Endothelial cell of hepatic sinusoid (primary cell): ENCODE measurements around the gene TSBP1.

Source experiments
- in situ Hi-C: cut with HindIII; loops from 2 replicates; pipeline ENCODE4 v1.10.0; 2017; ENCODE audit warnings: low sequenced_read_pairs

The TSBP1 gene

DNA sequence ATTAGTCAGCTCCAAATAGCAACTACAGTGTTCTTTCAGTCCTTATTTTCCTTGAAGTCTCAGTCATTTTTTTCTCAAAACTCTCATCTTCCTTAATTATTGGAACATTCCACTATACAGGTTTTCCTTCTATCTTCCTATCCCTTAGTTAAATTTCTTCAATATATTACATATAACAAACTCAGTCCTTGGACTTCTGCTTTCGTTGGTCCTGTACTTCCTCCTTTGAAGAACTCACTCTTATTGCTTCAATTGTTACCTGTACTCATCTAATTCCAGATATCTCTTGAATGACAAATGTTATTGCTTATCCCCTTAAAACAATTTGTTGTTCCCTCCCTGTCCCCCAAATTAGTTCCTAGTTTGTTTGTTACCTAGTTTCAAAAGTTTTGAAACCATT is 80.2 kb downstream of the TSBP1 start:
- in situ Hi-C loops: no loop called here

DNA sequence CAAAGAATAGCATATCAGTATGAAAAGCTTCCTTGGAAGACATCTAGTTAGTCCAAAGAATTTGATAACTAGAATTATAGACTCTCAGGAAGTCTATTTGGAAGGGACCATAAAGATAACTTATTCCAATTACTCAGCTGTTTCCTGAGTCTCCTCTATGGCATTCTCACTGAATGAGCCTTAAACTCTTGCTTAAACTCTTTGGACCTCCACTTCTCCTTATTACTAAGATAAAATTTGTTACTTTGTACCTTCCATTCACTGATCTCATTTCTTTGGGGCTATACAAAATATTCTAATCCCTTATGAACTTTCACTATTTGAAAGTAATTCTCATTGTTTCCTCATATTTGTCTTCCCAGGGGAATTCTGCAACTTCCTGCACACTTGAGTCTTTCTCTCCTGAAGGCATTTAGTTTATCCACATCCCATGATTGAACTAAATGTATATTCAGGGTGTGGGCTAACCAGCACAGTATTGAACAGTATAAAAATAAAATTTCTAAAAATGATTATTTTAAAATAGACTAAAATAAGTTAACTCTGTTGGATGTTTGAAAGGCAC is 80.7 kb downstream of the TSBP1 start:
- in situ Hi-C loops: no loop called here

DNA sequence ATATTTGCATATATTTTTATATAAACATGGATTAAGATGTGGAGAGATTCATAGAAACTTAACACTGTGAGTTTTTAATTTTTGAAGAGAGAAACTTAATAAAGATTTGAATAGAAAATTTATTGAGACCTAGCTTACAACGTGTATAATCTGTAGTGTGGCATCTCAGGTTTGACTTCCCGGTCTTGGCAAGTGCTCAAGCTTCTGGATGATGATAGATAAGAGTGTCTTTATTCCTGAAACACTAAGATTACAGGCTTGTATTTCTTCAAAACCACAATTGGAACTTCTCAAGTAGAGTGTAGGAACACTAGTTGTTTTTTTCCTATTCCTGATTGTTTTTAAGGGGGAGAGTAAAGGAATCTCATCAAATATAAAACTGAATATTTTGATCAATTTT is 83.3 kb downstream of the TSBP1 start:
- in situ Hi-C loops: no loop called here

DNA sequence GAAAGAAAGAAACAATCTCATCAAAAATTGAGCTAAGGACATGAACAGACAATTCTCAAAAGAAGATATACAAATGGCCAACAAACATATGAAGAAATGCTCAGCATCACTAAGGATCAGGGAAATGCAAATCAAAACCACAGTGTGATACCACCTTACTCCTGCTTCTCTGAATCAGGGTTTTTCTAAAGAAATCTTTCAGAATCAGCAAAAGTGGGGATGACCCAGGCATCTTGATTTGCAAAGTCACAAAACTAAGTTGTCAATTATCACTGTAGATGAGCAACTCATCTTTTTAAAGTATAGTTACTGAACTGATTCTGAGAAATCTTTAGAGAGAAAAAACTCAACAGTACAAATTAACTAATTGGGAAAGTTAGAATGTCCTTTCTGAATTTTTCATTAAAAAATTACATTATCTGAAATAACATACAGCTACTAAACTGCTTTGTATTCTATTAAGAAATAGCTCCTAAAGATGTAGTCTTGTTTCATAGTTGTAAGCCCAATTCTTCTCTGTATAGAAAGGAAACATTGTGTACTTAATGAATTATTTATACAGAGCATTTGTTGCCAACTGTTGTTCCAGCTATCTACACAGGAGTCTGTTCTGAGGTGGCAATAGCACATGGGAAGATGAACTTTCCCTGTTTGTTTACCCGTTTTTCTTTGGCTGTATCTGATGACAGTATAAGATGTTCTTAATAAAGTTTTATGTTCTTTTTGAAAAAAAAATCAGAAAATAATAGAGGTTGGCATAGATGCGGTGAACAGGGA is 97.7 kb downstream of the TSBP1 start:
- in situ Hi-C loops: loop anchor here (25.0 kb wide), 1 partner anchor 488 kb away; the partner anchor contains the start of gene HLA-DQB2

DNA sequence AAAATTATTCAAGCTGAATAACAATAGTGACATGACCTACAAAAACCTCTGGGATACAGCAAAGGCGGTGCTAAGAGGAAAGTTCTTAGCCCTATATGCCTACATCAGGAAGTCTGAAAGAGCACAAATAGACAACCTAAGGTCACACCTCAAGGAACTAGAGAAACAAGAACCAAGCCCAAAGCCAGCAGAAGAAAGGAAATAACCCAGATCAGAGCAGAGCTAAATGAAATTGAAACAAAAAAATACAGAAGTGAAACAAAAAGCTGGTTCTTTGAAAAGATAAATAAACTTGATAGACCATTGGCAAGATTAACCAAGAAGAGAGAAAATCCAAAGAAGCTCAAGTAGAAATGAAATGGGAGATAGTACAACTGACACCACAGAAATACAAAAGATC is 100.3 kb downstream of the TSBP1 start:
- in situ Hi-C loops: loop anchor here (25.0 kb wide), 1 partner anchor 491 kb away; the partner anchor contains the start of gene HLA-DQB2

DNA sequence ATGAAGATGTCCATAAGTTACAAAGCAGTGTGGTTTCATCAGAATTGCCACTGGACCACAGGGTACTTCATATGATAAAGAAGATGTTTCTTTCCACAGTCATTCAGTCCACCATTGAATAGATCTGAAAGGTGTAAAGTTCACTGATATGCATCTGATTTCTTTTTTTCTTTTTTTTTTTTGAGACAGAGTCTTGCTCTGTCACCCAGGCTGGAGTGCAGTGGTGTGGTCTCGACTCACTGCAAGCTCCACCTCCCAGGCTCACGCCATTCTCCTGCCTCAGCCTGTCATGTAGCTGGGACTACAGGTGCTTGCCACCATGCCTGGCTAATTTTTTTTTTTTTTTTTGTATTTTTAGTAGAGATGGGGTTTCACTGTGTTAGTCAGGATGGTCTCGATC is 103.2 kb downstream of the TSBP1 start:
- in situ Hi-C loops: loop anchor here (25.0 kb wide), 1 partner anchor 494 kb away; the partner anchor contains the start of gene HLA-DQB2

DNA sequence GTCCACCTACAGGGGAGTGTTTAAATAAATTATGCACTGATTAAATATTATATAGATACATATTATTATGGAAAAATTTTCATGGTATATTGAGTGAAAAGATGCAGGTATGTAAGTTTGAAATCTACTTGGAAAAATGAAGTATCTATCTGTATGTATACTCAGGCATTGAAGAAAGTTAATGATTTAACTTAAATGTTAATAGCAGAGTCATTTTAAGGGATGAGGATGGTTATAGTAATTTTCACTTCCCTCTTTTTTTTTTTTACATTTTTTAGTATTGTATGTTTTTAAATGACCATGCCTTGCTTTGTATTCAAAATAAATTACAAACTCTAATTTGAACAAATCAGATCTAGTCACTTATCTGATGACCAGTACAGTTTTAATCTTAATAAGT is 104.7 kb downstream of the TSBP1 start:
- in situ Hi-C loops: loop anchor here (25.0 kb wide), 1 partner anchor 495 kb away; the partner anchor contains the start of gene HLA-DQB2

DNA sequence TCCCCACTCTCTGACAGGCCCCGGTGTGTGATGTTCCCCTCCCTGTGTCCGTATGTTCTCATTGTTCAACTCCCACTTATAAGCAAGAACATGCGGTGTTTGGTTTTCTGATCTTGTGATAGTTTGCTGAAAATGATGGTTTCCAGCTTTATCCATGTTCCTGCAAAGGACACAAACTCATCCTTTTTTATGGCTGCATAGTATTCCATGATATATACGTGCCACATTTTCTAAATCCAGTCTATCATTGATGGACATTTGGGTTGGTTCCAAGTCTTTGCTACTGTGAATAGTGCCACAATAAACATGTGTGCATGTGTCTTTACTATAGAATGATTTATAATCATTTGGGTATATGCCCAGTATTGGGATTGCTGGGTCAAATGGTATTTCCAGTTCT is 114.4 kb downstream of the TSBP1 start:
- in situ Hi-C loops: loop anchor here (25.0 kb wide), 1 partner anchor 505 kb away; the partner anchor contains the start of gene HLA-DQB2

DNA sequence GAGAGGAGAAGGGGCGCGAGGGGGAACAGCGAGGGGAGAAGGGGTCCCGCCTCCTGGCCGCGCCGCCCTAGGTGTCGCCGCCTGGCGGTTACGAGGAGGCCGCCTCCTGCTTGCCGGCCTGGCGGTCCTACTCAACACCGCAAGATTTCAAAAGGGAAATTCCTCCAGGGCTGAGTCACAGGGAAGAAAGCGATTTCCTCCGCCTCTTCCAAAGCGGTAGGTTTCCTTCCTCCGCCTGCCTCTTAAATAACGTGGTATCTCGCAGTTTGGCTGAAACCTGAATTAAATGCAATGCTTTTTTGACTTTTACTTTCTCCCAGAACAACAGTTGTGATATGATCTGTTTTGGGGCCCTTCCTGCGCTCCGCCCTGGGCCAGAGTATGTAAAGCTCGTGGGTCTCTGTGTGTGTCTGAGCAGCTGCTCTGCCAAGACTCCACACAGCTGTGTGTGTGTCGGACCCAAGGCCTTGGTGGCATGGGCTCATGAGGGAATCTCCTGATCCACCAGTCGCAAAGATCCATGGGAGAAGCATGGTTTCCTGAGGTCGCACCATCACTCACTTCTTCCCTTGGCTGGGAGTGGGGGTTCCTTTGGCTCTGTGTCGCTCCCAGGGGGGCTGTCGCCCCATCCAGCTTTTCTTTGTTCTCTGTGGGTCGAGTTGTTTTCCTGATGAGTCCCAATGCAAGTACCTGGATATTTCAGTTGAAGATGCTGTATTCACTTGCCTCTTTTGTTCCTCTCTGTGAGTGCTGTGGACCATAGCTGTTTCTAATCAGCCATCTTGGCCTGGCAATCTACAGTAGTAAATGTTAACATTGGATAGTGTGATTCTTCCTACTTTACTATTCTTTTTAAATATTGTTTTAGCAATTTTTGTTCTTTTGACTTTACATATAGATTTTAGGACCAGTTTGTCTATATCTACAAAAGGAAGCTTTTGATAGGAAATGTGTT is 116.2 kb downstream of the TSBP1 start:
- in situ Hi-C loops: loop anchor here (25.0 kb wide), 1 partner anchor 507 kb away; the partner anchor contains the start of gene HLA-DQB2

DNA sequence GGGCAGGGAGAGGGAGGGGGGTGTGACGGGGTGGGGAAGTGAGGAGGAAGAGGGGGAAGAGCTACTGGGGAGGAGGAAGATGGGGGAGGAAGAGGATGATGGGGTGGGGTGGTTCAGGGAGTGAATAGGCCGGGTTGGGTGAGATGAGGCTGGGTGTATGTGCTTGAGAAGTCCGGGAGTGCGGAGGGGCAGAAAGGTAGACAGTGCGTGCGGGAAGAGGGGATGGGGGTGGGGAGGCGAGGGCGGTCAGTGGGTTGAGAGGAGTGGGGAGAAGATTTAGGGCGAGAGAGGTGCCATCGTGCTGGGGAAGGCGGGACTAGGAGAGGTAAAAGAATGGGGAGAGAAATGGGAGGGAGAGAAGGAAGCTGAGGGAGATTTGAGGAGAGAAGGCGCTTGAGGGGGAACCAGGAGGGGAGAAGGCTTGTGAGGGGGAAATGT is 116.9 kb downstream of the TSBP1 start:
- in situ Hi-C loops: loop anchor here (25.0 kb wide), 1 partner anchor 508 kb away; the partner anchor contains the start of gene HLA-DQB2

DNA sequence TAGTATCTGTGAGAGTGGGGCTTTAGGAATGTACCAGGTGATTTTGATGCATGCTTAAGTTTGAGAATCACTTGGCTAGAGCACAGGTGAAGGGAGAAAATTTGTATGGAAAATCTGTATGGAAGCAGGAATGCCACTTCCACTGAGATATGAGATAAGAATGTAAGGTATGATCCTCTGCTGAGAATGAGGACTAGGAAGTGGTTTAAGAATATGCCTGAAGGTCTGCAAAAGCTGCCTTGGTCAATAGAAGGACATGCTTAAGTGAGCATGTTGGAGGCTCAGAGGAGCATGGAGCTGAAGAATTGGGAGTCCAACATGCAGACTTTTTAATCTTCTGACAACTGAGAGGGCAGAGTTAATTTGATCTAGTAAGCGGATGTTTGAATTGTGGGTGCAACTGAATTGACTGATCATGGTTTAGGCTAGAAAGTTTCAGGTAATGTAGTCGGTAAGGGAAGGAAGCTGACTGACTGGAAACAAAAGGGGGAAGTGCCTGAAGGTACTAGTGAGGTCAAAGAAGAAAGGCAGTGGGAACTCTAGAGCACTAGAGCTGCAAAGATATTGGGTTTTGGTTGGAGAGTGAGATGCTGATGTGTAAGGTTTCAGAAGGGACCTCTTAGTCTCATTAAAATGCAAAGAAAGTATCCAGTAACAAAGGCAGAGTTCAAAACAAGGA is 119.2 kb downstream of the TSBP1 start:
- in situ Hi-C loops: loop anchor here (25.0 kb wide), 1 partner anchor 510 kb away; the partner anchor contains the start of gene HLA-DQB2

DNA sequence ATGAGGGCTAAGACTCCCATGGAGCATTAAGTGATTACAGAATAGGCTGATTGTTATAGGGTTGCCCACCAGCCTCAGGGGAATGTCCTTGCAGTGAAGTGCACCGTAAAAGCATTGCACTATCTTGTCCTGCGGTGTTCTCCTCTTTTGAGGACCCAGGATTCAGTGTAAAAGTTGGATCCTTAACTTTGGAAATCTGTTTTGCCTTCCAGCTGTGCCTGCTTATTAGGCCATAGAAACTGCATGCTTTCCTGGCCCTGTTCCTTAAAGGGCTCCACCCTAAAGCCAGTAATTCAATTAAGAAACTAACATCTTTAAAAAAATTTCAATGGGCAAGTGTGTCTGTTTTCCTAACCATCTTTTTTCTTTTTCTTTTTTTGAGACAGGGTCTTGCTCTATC is 122.4 kb downstream of the TSBP1 start:
- in situ Hi-C loops: no loop called here

DNA sequence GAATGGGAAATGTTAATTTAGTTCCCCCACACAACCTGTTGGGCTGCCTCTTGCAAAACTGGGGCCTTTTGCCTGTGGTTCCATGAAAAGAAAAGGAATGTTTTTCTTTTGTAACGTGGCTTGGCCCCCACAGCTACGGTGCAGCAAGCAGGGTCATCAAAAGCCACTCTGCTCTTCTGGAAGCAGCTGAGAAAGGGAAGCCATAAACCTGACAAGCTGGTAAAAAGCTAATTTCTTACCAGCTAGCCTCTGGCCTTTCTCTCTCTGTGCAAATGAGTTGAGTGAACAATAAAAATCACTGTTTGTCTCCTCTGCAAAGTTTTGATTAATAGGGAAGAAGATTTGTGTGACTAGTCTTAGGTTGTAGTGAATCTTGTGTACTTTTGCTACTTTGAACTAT is 124.3 kb downstream of the TSBP1 start:
- in situ Hi-C loops: no loop called here

DNA sequence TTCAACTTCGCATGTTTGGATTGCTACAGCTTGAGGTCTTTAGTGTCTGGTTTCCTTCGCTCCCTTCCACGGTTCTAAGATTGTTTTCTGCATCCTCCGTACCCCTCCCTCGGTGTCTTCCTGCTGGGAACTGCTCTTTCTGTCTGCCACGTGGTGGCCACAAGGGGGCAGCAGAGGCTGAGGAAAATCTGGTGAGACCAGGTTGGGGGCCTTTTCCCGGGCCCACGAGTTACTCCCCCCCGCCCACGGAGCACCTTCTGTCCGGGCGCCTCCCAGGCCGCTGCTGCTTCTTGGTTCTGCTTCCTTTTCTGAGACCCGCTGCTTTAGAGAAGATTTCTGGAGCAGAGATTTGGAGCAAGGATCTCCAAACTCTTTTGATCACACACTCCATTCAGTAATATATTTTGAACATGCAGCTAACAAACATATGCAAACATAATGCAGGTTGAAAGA is 126.7 kb downstream of the TSBP1 start:
- in situ Hi-C loops: no loop called here

DNA sequence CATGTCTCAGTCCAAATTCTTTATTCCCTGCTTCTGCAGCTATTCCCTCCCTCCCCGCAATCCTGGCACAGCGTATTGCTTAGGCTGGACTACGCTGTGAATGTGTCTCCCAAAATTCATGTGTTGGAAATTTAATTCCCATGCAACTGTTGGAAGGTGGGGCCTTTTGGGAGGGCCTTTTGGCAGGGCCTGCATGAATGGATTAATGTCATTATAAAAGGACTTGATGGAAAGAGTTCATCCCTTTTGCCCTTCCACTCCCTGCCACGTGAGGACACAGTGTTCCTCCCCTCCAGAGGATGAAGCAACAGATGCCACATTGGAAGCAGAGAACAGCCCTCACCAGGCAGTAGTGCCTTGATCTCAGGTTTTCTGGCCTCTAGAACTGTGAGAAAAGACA is 127.4 kb downstream of the TSBP1 start:
- in situ Hi-C loops: no loop called here
